ENCODE data around the gene MMP28. TPM values are rescaled to one million over a fixed set of nuclear protein-coding genes. Genes with fewer than 3 reads are reported as not detected.

Gene MMP28
- total and polyA plus RNA-seq, 2 donors (not counting 1 experiment from before 2014, with no cell fraction given) = 0.15 to 2.0 TPM

DNA sequence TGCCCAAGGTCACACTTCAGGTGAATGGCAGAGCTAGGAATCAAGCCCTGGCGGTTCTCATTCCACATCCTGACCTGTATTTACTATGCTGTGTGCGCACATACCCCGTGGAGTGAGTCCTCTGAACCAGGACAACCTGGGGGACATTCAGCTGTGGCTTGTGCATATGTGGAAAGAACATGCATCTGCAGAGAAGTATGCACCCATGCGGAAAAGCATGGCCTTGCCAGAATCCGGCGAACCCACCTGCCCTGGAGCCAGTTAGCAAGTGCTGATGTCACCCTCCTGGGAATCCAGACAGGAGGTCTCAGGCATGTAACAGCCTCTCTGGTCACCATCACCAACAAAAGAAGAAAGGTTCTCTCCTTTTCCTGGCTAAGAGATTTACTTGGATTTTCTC, 62.1 kb downstream of the MMP28 start:
- Histone ChIP-seq H3K27ac (ENCODE audit: low read length in 2 of 2) (no peak overlapping the region), H3K4me1 (ENCODE audit: control insufficient read depth in 2 of 2, insufficient read depth in 2 of 2, low read length in 2 of 2) (peaks cover 9 to 11% of the 10 kb centered on the region in 2 donors), H3K79me2 (ENCODE audit: control insufficient read depth, insufficient read depth, low read length) (no peaks in the 10 kb centered on the region), H3K4me3 (ENCODE audit: control extremely low read depth in 1 of 5, extremely low read depth in 1 of 5, insufficient read depth in 1 of 5, low read depth in 2 of 5, low read length in 4 of 5) (no peak overlapping the region), H3K4me2 (replicated peaks; ENCODE audit: low read depth, low read length, poor library complexity, severe bottlenecking) (no peak overlapping the region), H3K9ac (ENCODE audit: low read length) (no peak overlapping the region), H3K9me3 (ENCODE audit: control extremely low read depth in 1 of 3, control insufficient read depth in 2 of 3, insufficient read depth in 1 of 3, low read length in 2 of 3) (no peaks in the 10 kb centered on the region), H3K36me3 (replicated peaks in 1 of 2; ENCODE audit: control extremely low read depth in 1 of 2, control insufficient read depth in 1 of 2, extremely low read depth in 1 of 2, insufficient read depth in 2 of 2, low read length in 1 of 2) (no peaks in the 10 kb centered on the region), H2AFZ (ENCODE audit: insufficient read depth, low read depth, low read length, poor library complexity, severe bottlenecking) (no peak overlapping the region), H3K27me3 (replicated peaks in 1 of 4; ENCODE audit: control extremely low read depth in 1 of 4, control insufficient read depth in 3 of 4, insufficient read depth in 4 of 4, low read length in 3 of 4) (peaks cover 0 to 12% (median 0%) of the 10 kb centered on the region in 4 experiments), H4K20me1 (ENCODE audit: control insufficient read depth, insufficient read depth, low read length, poor library complexity, severe bottlenecking) (no peaks in the 10 kb centered on the region)
- Mint-ChIP-seq H3K27ac (no peak overlapping the region), H3K4me1 (peaks cover 15% of the 10 kb centered on the region), H3K4me3 (no peak overlapping the region), H3K27me3 (peaks cover 11% of the 10 kb centered on the region), H3K9me3 (ENCODE audit: insufficient read depth) (no peaks in the 10 kb centered on the region)
- CTCF ChIA-PET = no interaction called here
- TF ChIP-seq, protein P1, sequence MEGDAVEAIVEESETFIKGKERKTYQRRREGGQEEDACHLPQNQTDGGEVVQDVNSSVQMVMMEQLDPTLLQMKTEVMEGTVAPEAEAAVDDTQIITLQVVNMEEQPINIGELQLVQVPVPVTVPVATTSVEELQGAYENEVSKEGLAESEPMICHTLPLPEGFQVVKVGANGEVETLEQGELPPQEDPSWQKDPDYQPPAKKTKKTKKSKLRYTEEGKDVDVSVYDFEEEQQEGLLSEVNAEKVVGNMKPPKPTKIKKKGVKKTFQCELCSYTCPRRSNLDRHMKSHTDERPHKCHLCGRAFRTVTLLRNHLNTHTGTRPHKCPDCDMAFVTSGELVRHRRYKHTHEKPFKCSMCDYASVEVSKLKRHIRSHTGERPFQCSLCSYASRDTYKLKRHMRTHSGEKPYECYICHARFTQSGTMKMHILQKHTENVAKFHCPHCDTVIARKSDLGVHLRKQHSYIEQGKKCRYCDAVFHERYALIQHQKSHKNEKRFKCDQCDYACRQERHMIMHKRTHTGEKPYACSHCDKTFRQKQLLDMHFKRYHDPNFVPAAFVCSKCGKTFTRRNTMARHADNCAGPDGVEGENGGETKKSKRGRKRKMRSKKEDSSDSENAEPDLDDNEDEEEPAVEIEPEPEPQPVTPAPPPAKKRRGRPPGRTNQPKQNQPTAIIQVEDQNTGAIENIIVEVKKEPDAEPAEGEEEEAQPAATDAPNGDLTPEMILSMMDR (IDR thresholded peaks at IDR 0.05) = no peak
- TF ChIP-seq EZH2 (IDR thresholded peaks at IDR 0.05; ENCODE audit: borderline replicate concordance, insufficient read depth, low read depth, low read length, poor library complexity, severe bottlenecking) = no peak
- POLR2A ChIA-PET = no interaction called here
- ATAC-seq (ENCODE audit: low read depth) = no peak
- intact Hi-C loops (cut with micrococcal nuclease) = no loop called here
- 94% methylated on average over 3 of the region's 6 CpGs for WGBS (ENCODE audit: insufficient coverage)
- DNase-seq = no peak

DNA sequence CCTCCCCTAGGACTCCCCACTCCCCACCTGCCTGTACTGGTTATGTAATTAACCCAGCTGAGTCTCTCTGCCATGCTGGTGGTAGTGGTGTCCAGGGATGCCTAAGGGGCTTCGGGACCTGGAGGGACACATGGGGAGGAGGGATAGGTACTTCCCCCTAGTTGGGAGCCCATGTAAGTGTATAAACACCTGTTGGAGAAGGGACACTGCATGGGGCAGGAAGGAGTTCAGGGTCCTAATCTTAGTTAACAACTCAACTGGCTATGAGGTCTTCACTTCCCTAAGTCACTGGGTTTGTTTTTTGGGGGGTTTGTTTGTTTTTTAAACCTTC, 62.7 kb downstream of the MMP28 start:
- Mint-ChIP-seq H3K4me1 (peaks cover 15% of the 10 kb centered on the region), H3K4me3 (peak overlapping the region; percentile 76)

More for the DNA sequence above, 62.7 kb downstream of the MMP28 start:
- Histone ChIP-seq H3K79me2 (ENCODE audit: control insufficient read depth, insufficient read depth, low read length) (no peaks in the 10 kb centered on the region), H4K20me1 (ENCODE audit: control insufficient read depth, insufficient read depth, low read length, poor library complexity, severe bottlenecking) (no peaks in the 10 kb centered on the region), H3K4me1 (ENCODE audit: control insufficient read depth in 2 of 2, insufficient read depth in 2 of 2, low read length in 2 of 2) (peaks cover 9 to 11% of the 10 kb centered on the region in 2 donors), H3K9ac (ENCODE audit: low read length) (no peak overlapping the region), H3K27me3 (replicated peaks in 1 of 4; ENCODE audit: control extremely low read depth in 1 of 4, control insufficient read depth in 3 of 4, insufficient read depth in 4 of 4, low read length in 3 of 4) (peaks cover 0 to 12% (median 0%) of the 10 kb centered on the region in 4 experiments), H3K4me2 (replicated peaks; ENCODE audit: low read depth, low read length, poor library complexity, severe bottlenecking) (no peak overlapping the region), H3K9me3 (ENCODE audit: control extremely low read depth in 1 of 3, control insufficient read depth in 2 of 3, insufficient read depth in 1 of 3, low read length in 2 of 3) (no peaks in the 10 kb centered on the region), H2AFZ (ENCODE audit: insufficient read depth, low read depth, low read length, poor library complexity, severe bottlenecking) (no peak overlapping the region), H3K27ac (ENCODE audit: low read length in 2 of 2) (no peak overlapping the region), H3K4me3 (ENCODE audit: control extremely low read depth in 1 of 5, extremely low read depth in 1 of 5, insufficient read depth in 1 of 5, low read depth in 2 of 5, low read length in 4 of 5) (no peak overlapping the region), H3K36me3 (replicated peaks in 1 of 2; ENCODE audit: control extremely low read depth in 1 of 2, control insufficient read depth in 1 of 2, extremely low read depth in 1 of 2, insufficient read depth in 2 of 2, low read length in 1 of 2) (no peaks in the 10 kb centered on the region)
- ATAC-seq (ENCODE audit: low read depth) = no peak
- intact Hi-C loops (cut with micrococcal nuclease) = no loop called here
- no peak overlapping the region for H3K27ac Mint-ChIP-seq
- no peak for DNase-seq
- WGBS (ENCODE audit: insufficient coverage) = no CpG with 5 or more reads among the region's 1 CpG
- peaks cover 11% of the 10 kb centered on the region for H3K27me3 Mint-ChIP-seq
- CTCF ChIA-PET = no interaction called here
- POLR2A ChIA-PET = no interaction called here
- H3K9me3 Mint-ChIP-seq (ENCODE audit: insufficient read depth) = no peaks in the 10 kb centered on the region
- TF ChIP-seq EZH2 (IDR thresholded peaks at IDR 0.05; ENCODE audit: borderline replicate concordance, insufficient read depth, low read depth, low read length, poor library complexity, severe bottlenecking) = no peak
- TF ChIP-seq, protein P1 (IDR thresholded peaks at IDR 0.05) = no peak
